ENCODE measurements around the gene KLHL42. TPM values are rescaled to one million over a fixed set of nuclear protein-coding genes. Genes with fewer than 3 reads are reported as not detected.

KLHL42 gene
- total RNA-seq, 2 donors from 2014 or later = 17.8 to 21.6 TPM

DNA sequence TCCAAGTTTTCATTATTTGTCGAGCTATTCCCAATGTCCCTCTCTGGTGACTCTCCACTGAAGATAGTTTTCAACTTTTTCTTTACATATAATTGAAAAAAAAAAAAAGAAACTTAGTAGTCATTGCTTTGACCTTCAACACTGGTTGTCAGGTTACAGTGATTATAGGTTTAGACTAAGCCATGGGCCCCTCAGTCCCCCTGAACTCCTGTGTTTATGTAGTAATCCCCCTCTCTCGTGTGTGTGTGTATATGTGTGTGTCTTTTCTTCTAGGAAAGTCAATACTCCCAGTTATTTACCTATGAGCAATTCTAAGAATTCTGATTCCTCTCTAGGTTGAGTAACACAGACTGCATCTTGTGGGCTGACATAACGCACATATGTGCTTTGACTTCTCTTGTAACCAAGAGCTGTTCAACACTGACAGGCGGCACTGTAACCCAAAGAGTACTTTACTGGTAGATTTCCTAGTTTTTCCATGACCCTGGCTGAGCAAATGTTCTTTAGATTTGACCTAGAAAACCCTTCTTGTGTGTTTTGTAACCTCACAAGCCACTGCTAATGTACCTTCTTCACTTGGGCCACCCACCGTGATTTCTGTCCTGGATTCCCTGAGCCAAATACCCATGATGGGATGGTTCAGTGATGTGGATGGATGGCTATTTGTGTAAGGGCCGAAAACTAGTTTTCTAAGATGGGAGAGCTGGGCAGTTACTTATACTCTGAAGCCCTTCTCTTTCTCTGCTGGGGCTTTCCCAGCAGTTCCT is 15.0 kb downstream of the KLHL42 start:
- H3K36me3 Mint-ChIP-seq = peaks cover 14% of the 10 kb centered on the region

GRCh38 chr12:27796128-27796527 is 16.1 kb downstream of the KLHL42 start:
- H3K4me1 Mint-ChIP-seq (ENCODE audit: low read depth in 2 of 2) = peaks cover 3 to 5% of the 10 kb centered on the region in 2 donors
- H3K9me3 Mint-ChIP-seq = no peaks in the 10 kb centered on the region
- H3K36me3 Mint-ChIP-seq = peaks cover 14% of the 10 kb centered on the region

More for the DNA sequence above, 15.0 kb downstream of the KLHL42 start:
- Mint-ChIP-seq H3K27me3 (no peaks in the 10 kb centered on the region), H3K4me3 (no peak overlapping the region), H3K27ac (no peak overlapping the region), H3K9me3 (no peaks in the 10 kb centered on the region), H3K4me1 (ENCODE audit: low read depth in 2 of 2) (peaks cover 0 to 5% of the 10 kb centered on the region in 2 donors)
- no peak for DNase-seq (ENCODE audit: low spot score)
- no peak for ATAC-seq

GRCh38 chr12:27797301-27798025 is 17.4 kb downstream of the KLHL42 start:
- Mint-ChIP-seq H3K4me3 (no peak overlapping the region), H3K4me1 (ENCODE audit: low read depth in 2 of 2) (peaks cover 3 to 12% of the 10 kb centered on the region in 2 donors), H3K9me3 (no peaks in the 10 kb centered on the region), H3K36me3 (peaks cover 4% of the 10 kb centered on the region), H3K27ac (no peak overlapping the region), H3K27me3 (no peaks in the 10 kb centered on the region)
- ATAC-seq = no peak
- no peak for DNase-seq (ENCODE audit: low spot score)

More at GRCh38 chr12:27796128-27796527, 16.1 kb downstream of the KLHL42 start:
- Mint-ChIP-seq H3K27me3 (no peaks in the 10 kb centered on the region), H3K4me3 (no peak overlapping the region), H3K27ac (no peak overlapping the region)
- DNase-seq (ENCODE audit: low spot score) (no peak), ATAC-seq (no peak)

DNA sequence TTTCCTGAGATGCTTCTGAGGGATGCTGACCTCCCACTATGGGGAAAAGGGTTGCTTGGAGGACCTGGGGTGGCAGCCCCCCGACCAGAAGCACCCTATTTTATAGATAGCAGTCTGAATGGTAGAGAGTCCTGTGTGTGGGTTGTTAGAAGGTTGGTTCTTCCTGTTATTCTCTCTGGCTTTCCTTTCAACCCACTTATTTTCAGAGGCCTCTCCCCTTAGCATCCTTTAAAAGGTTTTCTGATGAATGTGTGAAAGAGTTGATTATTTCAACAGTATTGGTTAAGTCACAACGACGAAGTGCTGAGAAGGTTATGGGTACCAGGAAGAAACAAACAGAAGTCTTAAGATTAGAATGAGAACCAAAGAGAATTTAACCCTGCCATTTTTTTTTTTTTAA is 20.8 kb downstream of the KLHL42 start:
- ATAC-seq (no peak), DNase-seq (ENCODE audit: low spot score) (no peak)
- Mint-ChIP-seq H3K9me3 (no peaks in the 10 kb centered on the region), H3K27ac (no peak overlapping the region), H3K4me1 (ENCODE audit: low read depth in 2 of 2) (peaks cover 4 to 9% of the 10 kb centered on the region in 2 donors), H3K36me3 (no peaks in the 10 kb centered on the region), H3K4me3 (no peak overlapping the region), H3K27me3 (peaks cover 0 to under 1% of the 10 kb centered on the region in 2 donors)

- H3K4me1 Mint-ChIP-seq (ENCODE audit: low read depth in 2 of 2) = peaks cover 7 to 9% of the 10 kb centered on the region in 2 donors
- H3K27me3 Mint-ChIP-seq = peaks cover 3 to 6% of the 10 kb centered on the region in 2 donors
- H3K27ac Mint-ChIP-seq = no peak overlapping the region
- DNase-seq (ENCODE audit: low spot score) (no peak), ATAC-seq (no peak)
- H3K4me3 Mint-ChIP-seq = no peak overlapping the region
- no peaks in the 10 kb centered on the region for H3K9me3 Mint-ChIP-seq
- H3K36me3 Mint-ChIP-seq = no peaks in the 10 kb centered on the region
Measured at GRCh38 chr12:27801630-27802029, 21.6 kb downstream of the KLHL42 start.

- Mint-ChIP-seq H3K36me3 (no peaks in the 10 kb centered on the region), H3K4me3 (no peak overlapping the region), H3K27ac (no peak overlapping the region), H3K27me3 (peaks cover 3 to 12% of the 10 kb centered on the region in 2 donors), H3K4me1 (ENCODE audit: low read depth in 2 of 2) (peaks cover 12 to 15% of the 10 kb centered on the region in 2 donors), H3K9me3 (no peaks in the 10 kb centered on the region)
- peak in 1 of 2 donors; percentile 58 for ATAC-seq
- no peak for DNase-seq (ENCODE audit: low spot score)
Measured at GRCh38 chr12:27802511-27802910, 22.5 kb downstream of the KLHL42 start.

GRCh38 chr12:27802936-27803335 is 22.9 kb downstream of the KLHL42 start:
- Mint-ChIP-seq H3K9me3 (no peaks in the 10 kb centered on the region), H3K27me3 (peaks cover 6 to 17% of the 10 kb centered on the region in 2 donors), H3K4me1 (ENCODE audit: low read depth in 2 of 2) (peaks cover 12 to 15% of the 10 kb centered on the region in 2 donors), H3K4me3 (no peak overlapping the region), H3K27ac (no peak overlapping the region), H3K36me3 (no peaks in the 10 kb centered on the region)
- DNase-seq (ENCODE audit: low spot score) (no peak), ATAC-seq (no peak)

- Mint-ChIP-seq H3K4me3 (no peak overlapping the region), H3K27ac (no peak overlapping the region), H3K27me3 (peaks cover 6 to 20% of the 10 kb centered on the region in 2 donors), H3K4me1 (ENCODE audit: low read depth in 2 of 2) (peaks cover 12 to 15% of the 10 kb centered on the region in 2 donors), H3K9me3 (no peaks in the 10 kb centered on the region), H3K36me3 (no peaks in the 10 kb centered on the region)
- DNase-seq (ENCODE audit: low spot score) (no peak), ATAC-seq (no peak)
Measured at GRCh38 chr12:27805238-27805637, 25.2 kb downstream of the KLHL42 start.

DNA sequence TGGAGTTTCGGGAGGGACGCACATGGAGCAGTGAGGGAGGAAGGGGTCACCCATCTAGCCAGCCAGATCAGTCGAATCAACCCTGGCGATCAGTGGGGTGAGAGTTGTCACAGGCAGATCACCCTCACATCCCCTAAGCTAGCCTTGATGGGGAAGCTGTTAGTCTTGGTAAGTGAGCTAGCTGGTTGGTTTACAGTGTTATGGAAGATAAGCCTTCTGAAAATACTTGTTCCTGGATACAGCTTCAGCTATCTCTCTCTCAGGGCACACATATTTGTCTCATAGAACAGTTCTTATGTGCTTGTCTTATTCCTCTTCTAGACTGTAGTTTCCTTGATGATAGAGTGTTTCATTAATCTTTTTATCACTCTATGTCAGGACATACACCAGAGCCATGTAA is 26.2 kb downstream of the KLHL42 start:
- Mint-ChIP-seq H3K27ac (no peak overlapping the region), H3K27me3 (peaks cover 6 to 28% of the 10 kb centered on the region in 2 donors), H3K4me1 (ENCODE audit: low read depth in 2 of 2) (peaks cover 9 to 15% of the 10 kb centered on the region in 2 donors), H3K9me3 (no peaks in the 10 kb centered on the region), H3K4me3 (no peak overlapping the region), H3K36me3 (no peaks in the 10 kb centered on the region)
- ATAC-seq (no peak), DNase-seq (ENCODE audit: low spot score) (no peak)

GRCh38 chr12:27807063-27807703 is 27.1 kb downstream of the KLHL42 start:
- ATAC-seq (no peak), DNase-seq (ENCODE audit: low spot score) (no peak)
- Mint-ChIP-seq H3K27ac (peak overlapping the region in 1 of 2 donors; percentile 20), H3K4me3 (no peak overlapping the region), H3K4me1 (ENCODE audit: low read depth in 2 of 2) (peaks cover 9 to 11% of the 10 kb centered on the region in 2 donors), H3K9me3 (no peaks in the 10 kb centered on the region), H3K27me3 (peaks cover 6 to 35% of the 10 kb centered on the region in 2 donors), H3K36me3 (no peaks in the 10 kb centered on the region)

DNA sequence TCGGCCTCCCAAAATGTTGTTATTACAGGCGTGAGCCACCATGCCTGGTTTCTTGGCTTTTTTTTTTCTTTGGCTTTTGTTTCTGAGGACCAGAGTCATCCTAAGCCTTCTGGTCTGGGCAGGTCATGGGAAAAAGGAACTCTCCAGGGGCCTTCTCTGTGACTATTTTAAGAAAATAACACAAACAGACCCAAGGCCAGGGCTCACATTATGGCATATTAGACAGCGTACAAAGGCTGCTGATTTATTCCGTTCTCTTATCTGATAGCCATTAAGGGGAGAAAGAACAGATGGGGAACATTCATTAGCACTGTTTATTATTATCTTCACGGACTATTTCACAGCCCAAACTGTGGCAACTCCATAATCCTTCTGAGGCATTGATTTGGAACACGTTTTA is 28.8 kb downstream of the KLHL42 start:
- Mint-ChIP-seq H3K27ac (no peak overlapping the region), H3K4me1 (ENCODE audit: low read depth in 2 of 2) (peaks cover 6 to 9% of the 10 kb centered on the region in 2 donors), H3K27me3 (peaks cover 6 to 42% of the 10 kb centered on the region in 2 donors), H3K9me3 (no peaks in the 10 kb centered on the region), H3K36me3 (no peaks in the 10 kb centered on the region), H3K4me3 (no peak overlapping the region)
- DNase-seq (ENCODE audit: low spot score) (no peak), ATAC-seq (no peak)

GRCh38 chr12:27810756-27811155 is 30.7 kb downstream of the KLHL42 start:
- no peaks in the 10 kb centered on the region for H3K9me3 Mint-ChIP-seq
- peaks cover 9 to 56% of the 10 kb centered on the region in 2 donors for H3K27me3 Mint-ChIP-seq
- no peak overlapping the region for H3K4me3 Mint-ChIP-seq
- H3K27ac Mint-ChIP-seq = no peak overlapping the region
- peaks cover 6 to 9% of the 10 kb centered on the region in 2 donors for H3K4me1 Mint-ChIP-seq (ENCODE audit: low read depth in 2 of 2)
- no peak for DNase-seq (ENCODE audit: low spot score)
- H3K36me3 Mint-ChIP-seq = no peaks in the 10 kb centered on the region
- no peak for ATAC-seq

GRCh38 chr12:27812502-27812901 is 32.5 kb downstream of the KLHL42 start:
- ATAC-seq = no peak
- H3K4me3 Mint-ChIP-seq = no peak overlapping the region
- H3K9me3 Mint-ChIP-seq = no peaks in the 10 kb centered on the region
- no peaks in the 10 kb centered on the region for H3K36me3 Mint-ChIP-seq
- H3K27ac Mint-ChIP-seq = no peak overlapping the region
- DNase-seq (ENCODE audit: low spot score) = no peak
- peaks cover 8 to 49% of the 10 kb centered on the region in 2 donors for H3K27me3 Mint-ChIP-seq
- H3K4me1 Mint-ChIP-seq (ENCODE audit: low read depth in 2 of 2) = no peaks in the 10 kb centered on the region

DNA sequence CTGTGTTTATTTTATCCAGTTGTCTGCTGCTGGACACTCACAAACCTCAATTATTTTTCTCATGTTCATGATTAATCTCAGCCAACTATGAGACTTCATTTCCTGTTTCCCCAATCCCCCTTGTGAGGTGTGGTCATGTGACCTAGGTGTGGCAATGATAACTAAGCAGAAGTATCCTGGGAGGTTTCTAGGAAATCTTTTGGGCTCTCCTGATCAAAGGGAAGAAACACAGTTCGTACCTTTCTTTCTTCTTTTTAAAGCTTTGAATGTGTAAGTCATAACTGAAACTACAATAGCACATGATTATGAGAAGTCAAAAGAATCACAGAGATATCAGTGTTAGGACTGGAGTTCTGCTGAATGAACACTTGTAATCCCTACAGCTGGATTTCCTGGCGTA is 34.4 kb downstream of the KLHL42 start:
- Mint-ChIP-seq H3K4me1 (ENCODE audit: low read depth in 2 of 2) (no peaks in the 10 kb centered on the region), H3K27me3 (peaks cover 6 to 53% of the 10 kb centered on the region in 2 donors), H3K4me3 (no peak overlapping the region), H3K27ac (no peak overlapping the region), H3K9me3 (no peaks in the 10 kb centered on the region), H3K36me3 (no peaks in the 10 kb centered on the region)
- ATAC-seq (no peak), DNase-seq (ENCODE audit: low spot score) (no peak)
